ENCODE data around the gene GEMIN7. TPM values are rescaled to one million over a fixed set of nuclear protein-coding genes. Genes with fewer than 3 reads are reported as not detected.

Gene GEMIN7
- total and polyA plus RNA-seq, 2 donors (not counting 1 experiment from before 2014, with no cell fraction given): 15.7 to 18.0 TPM

- Histone ChIP-seq H3K4me2 (ENCODE audit: extremely low read depth, insufficient read depth, low read length) (no peak overlapping the region), H3K27me3 (ENCODE audit: control insufficient read depth, insufficient read depth, low read length) (no peaks in the 10 kb centered on the region), H2AFZ (ENCODE audit: low read length) (no peak overlapping the region), H3K9ac (ENCODE audit: insufficient read depth, low read length) (no peak overlapping the region), H3K27ac (ENCODE audit: insufficient read depth, low read length) (no peak overlapping the region), H3K79me2 (ENCODE audit: control insufficient read depth, insufficient read depth, low read length) (peaks cover 79% of the 10 kb centered on the region), H3K4me1 (ENCODE audit: control insufficient read depth, extremely low read depth, insufficient read depth, low read length) (no peaks in the 10 kb centered on the region), H3K4me3 (replicated peaks in 1 of 4; ENCODE audit: control extremely low read depth in 1 of 4, insufficient read depth in 1 of 4, low read depth in 3 of 4, low read length in 4 of 4) (no peak overlapping the region), H4K20me1 (ENCODE audit: control insufficient read depth, extremely low read depth, insufficient read depth, low read length) (no peaks in the 10 kb centered on the region), H3K36me3 (ENCODE audit: control insufficient read depth, insufficient read depth, low read length) (no peaks in the 10 kb centered on the region), H3K9me3 (ENCODE audit: control insufficient read depth, insufficient read depth, low read depth, low read length) (no peaks in the 10 kb centered on the region)
- TF ChIP-seq EZH2 (IDR thresholded peaks at IDR 0.05; ENCODE audit: low read length, missing control alignments) (no peak), CTCF (conservative IDR thresholded peaks at IDR 0.05 in 1 of 2, IDR thresholded peaks at IDR 0.05 in 1 of 2; ENCODE audit: low read depth in 1 of 2, low read length in 2 of 2) (no peak)
- no peak for DNase-seq (ENCODE audit: low read depth in 2 of 2)
These were observed 34.6 kb downstream of the GEMIN7 start for GRCh38 chr19:45113628-45114027.

GRCh38 chr19:45114116-45114515 lies 35.1 kb downstream of the GEMIN7 start:
- Histone ChIP-seq H3K36me3 (ENCODE audit: control insufficient read depth, insufficient read depth, low read length) (no peaks in the 10 kb centered on the region), H3K9ac (ENCODE audit: insufficient read depth, low read length) (no peak overlapping the region), H3K27ac (ENCODE audit: insufficient read depth, low read length) (no peak overlapping the region), H4K20me1 (ENCODE audit: control insufficient read depth, extremely low read depth, insufficient read depth, low read length) (no peaks in the 10 kb centered on the region), H3K4me2 (ENCODE audit: extremely low read depth, insufficient read depth, low read length) (no peak overlapping the region), H3K4me1 (ENCODE audit: control insufficient read depth, extremely low read depth, insufficient read depth, low read length) (no peaks in the 10 kb centered on the region), H3K27me3 (ENCODE audit: control insufficient read depth, insufficient read depth, low read length) (no peaks in the 10 kb centered on the region), H3K9me3 (ENCODE audit: control insufficient read depth, insufficient read depth, low read depth, low read length) (no peaks in the 10 kb centered on the region), H2AFZ (ENCODE audit: low read length) (no peak overlapping the region), H3K79me2 (ENCODE audit: control insufficient read depth, insufficient read depth, low read length) (peaks cover 76% of the 10 kb centered on the region), H3K4me3 (replicated peaks in 1 of 4; ENCODE audit: control extremely low read depth in 1 of 4, insufficient read depth in 1 of 4, low read depth in 3 of 4, low read length in 4 of 4) (no peak overlapping the region)
- no peak for DNase-seq (ENCODE audit: low read depth in 2 of 2)
- TF ChIP-seq EZH2 (IDR thresholded peaks at IDR 0.05; ENCODE audit: low read length, missing control alignments): no peak
- no peak for TF ChIP-seq CTCF (conservative IDR thresholded peaks at IDR 0.05 in 1 of 2, IDR thresholded peaks at IDR 0.05 in 1 of 2; ENCODE audit: low read depth in 1 of 2, low read length in 2 of 2)

- Histone ChIP-seq H2AFZ (ENCODE audit: low read length) (no peak overlapping the region), H3K9me3 (ENCODE audit: control insufficient read depth, insufficient read depth, low read depth, low read length) (no peaks in the 10 kb centered on the region), H3K36me3 (ENCODE audit: control insufficient read depth, insufficient read depth, low read length) (no peaks in the 10 kb centered on the region), H3K27me3 (ENCODE audit: control insufficient read depth, insufficient read depth, low read length) (no peaks in the 10 kb centered on the region), H3K4me2 (ENCODE audit: extremely low read depth, insufficient read depth, low read length) (no peak overlapping the region), H4K20me1 (ENCODE audit: control insufficient read depth, extremely low read depth, insufficient read depth, low read length) (no peaks in the 10 kb centered on the region), H3K79me2 (ENCODE audit: control insufficient read depth, insufficient read depth, low read length) (peaks cover 70% of the 10 kb centered on the region), H3K9ac (ENCODE audit: insufficient read depth, low read length) (no peak overlapping the region), H3K27ac (ENCODE audit: insufficient read depth, low read length) (no peak overlapping the region), H3K4me1 (ENCODE audit: control insufficient read depth, extremely low read depth, insufficient read depth, low read length) (no peaks in the 10 kb centered on the region), H3K4me3 (replicated peaks in 1 of 4; ENCODE audit: control extremely low read depth in 1 of 4, insufficient read depth in 1 of 4, low read depth in 3 of 4, low read length in 4 of 4) (no peak overlapping the region)
- no peak for DNase-seq (ENCODE audit: low read depth in 2 of 2)
- TF ChIP-seq CTCF (conservative IDR thresholded peaks at IDR 0.05 in 1 of 2, IDR thresholded peaks at IDR 0.05 in 1 of 2; ENCODE audit: low read depth in 1 of 2, low read length in 2 of 2): no peak
These were observed 37.0 kb downstream of the GEMIN7 start for GRCh38 chr19:45115809-45116615.
